Activated naive CD4-positive, alpha-beta T cell treated with anti-CD3 and anti-CD28 coated beads, Interleukin-2, amount 10 ng/mL, durations not matched to agents 7 days and 5 days (primary cell): ENCODE results near the gene TPCN2.
"Not testable (repeated sequence)": the region's sequence is repeated elsewhere in the genome, so short reads cannot be mapped to it uniquely, and the experiment has no call there.

Source experiments
- CTCF ChIA-PET: fragments of 350-600 bp; sonication (Branson Sonifier 250); formaldehyde crosslinking; loops from one replicate; lab custom pipeline; 2021; ENCODE audit warnings: antibody characterized with exemption; lab: Charles Lee
- DNase-seq: peaks from one replicate; pipeline ENCODE4 v3.0.0-alpha.2; 2020
- H3K27ac Mint-ChIP-seq: one replicate; pipeline ENCODE4 v1.8.0; 2021; ENCODE audit warnings: mild to moderate bottlenecking, moderate library complexity, mixed read lengths
- H3K27me3 Mint-ChIP-seq: one replicate; pipeline ENCODE4 v1.8.0; 2021; ENCODE audit warnings: mild to moderate bottlenecking, mixed read lengths
- H3K36me3 Mint-ChIP-seq: one replicate; pipeline ENCODE4 v1.8.0; 2021; ENCODE audit warnings: mixed read lengths
- H3K4me1 Mint-ChIP-seq: one replicate; pipeline ENCODE4 v1.8.0; 2021; ENCODE audit warnings: mixed read lengths
- H3K4me3 Mint-ChIP-seq: one replicate; pipeline ENCODE4 v1.8.0; 2021; ENCODE audit warnings: mild to moderate bottlenecking, moderate library complexity, mixed read lengths
- H3K9me3 Mint-ChIP-seq: one replicate; pipeline ENCODE4 v1.8.0; 2021; ENCODE audit warnings: mixed read lengths

The TPCN2 gene

GRCh38 chr11:69063652-69064260, 15.0 kb downstream of the TPCN2 start:
- H3K4me1 Mint-ChIP-seq = no peaks in the 10 kb centered on the region
- no peak overlapping the region for H3K4me3 Mint-ChIP-seq
- CTCF ChIA-PET = interaction anchor here (0.6 kb wide), 1 partner anchor 418 kb away, joined by 3 read pairs; no protein-coding TSS in a partner anchor
- H3K36me3 Mint-ChIP-seq = peaks cover 2% of the 10 kb centered on the region
- no peak overlapping the region for H3K27ac Mint-ChIP-seq
- DNase-seq = no peak
- no peaks in the 10 kb centered on the region for H3K9me3 Mint-ChIP-seq
- H3K27me3 Mint-ChIP-seq = no peaks in the 10 kb centered on the region

- DNase-seq = no peak
- Mint-ChIP-seq H3K4me3 (no peak overlapping the region), H3K36me3 (peaks cover 2% of the 10 kb centered on the region), H3K9me3 (no peaks in the 10 kb centered on the region), H3K27ac (no peak overlapping the region), H3K27me3 (no peaks in the 10 kb centered on the region), H3K4me1 (no peaks in the 10 kb centered on the region)
- CTCF ChIA-PET = no interaction called here
Observed at GRCh38 chr11:69064394-69064957, 15.7 kb downstream of the TPCN2 start.

- no peaks in the 10 kb centered on the region for H3K9me3 Mint-ChIP-seq
- peaks cover 6% of the 10 kb centered on the region for H3K36me3 Mint-ChIP-seq
- no peak overlapping the region for H3K4me3 Mint-ChIP-seq
- no peak for DNase-seq
- no peaks in the 10 kb centered on the region for H3K27me3 Mint-ChIP-seq
- H3K27ac Mint-ChIP-seq = no peak overlapping the region
- CTCF ChIA-PET = no interaction called here
- no peaks in the 10 kb centered on the region for H3K4me1 Mint-ChIP-seq
Observed at GRCh38 chr11:69065147-69065710, 16.5 kb downstream of the TPCN2 start.

GRCh38 chr11:69066122-69067112, 17.7 kb downstream of the TPCN2 start:
- H3K9me3 Mint-ChIP-seq = no peaks in the 10 kb centered on the region
- no peak for DNase-seq
- H3K4me3 Mint-ChIP-seq = no peak overlapping the region
- peaks cover 10% of the 10 kb centered on the region for H3K36me3 Mint-ChIP-seq
- H3K4me1 Mint-ChIP-seq = no peaks in the 10 kb centered on the region
- H3K27me3 Mint-ChIP-seq = no peaks in the 10 kb centered on the region
- CTCF ChIA-PET = no interaction called here
- H3K27ac Mint-ChIP-seq = no peak overlapping the region

GRCh38 chr11:69067200-69067599, 18.5 kb downstream of the TPCN2 start:
- no peak for DNase-seq
- CTCF ChIA-PET = no interaction called here
- H3K4me1 Mint-ChIP-seq = no peaks in the 10 kb centered on the region
- H3K9me3 Mint-ChIP-seq = no peaks in the 10 kb centered on the region
- H3K27ac Mint-ChIP-seq = no peak overlapping the region
- peaks cover 10% of the 10 kb centered on the region for H3K36me3 Mint-ChIP-seq
- H3K27me3 Mint-ChIP-seq = no peaks in the 10 kb centered on the region
- no peak overlapping the region for H3K4me3 Mint-ChIP-seq

GRCh38 chr11:69071086-69071800, 22.5 kb downstream of the TPCN2 start:
- peaks cover 10% of the 10 kb centered on the region for H3K36me3 Mint-ChIP-seq
- no peak overlapping the region for H3K4me3 Mint-ChIP-seq
- H3K4me1 Mint-ChIP-seq = peaks cover 5% of the 10 kb centered on the region
- no peak for DNase-seq
- CTCF ChIA-PET = no interaction called here
- H3K9me3 Mint-ChIP-seq = no peaks in the 10 kb centered on the region
- H3K27ac Mint-ChIP-seq = no peak overlapping the region
- H3K27me3 Mint-ChIP-seq = no peaks in the 10 kb centered on the region

- no peak overlapping the region for H3K4me3 Mint-ChIP-seq
- peaks cover 5% of the 10 kb centered on the region for H3K4me1 Mint-ChIP-seq
Observed at GRCh38 chr11:69071956-69072355, 23.2 kb downstream of the TPCN2 start.

GRCh38 chr11:69073469-69073868, 24.7 kb downstream of the TPCN2 start:
- CTCF ChIA-PET = interaction anchor here (1.1 kb wide), 1 partner anchor 29 kb away, joined by 3 read pairs; no protein-coding TSS in a partner anchor
- Mint-ChIP-seq H3K9me3 (no peaks in the 10 kb centered on the region), H3K27me3 (no peaks in the 10 kb centered on the region), H3K27ac (no peak overlapping the region), H3K36me3 (peaks cover 12% of the 10 kb centered on the region), H3K4me3 (no peak overlapping the region), H3K4me1 (peaks cover 5% of the 10 kb centered on the region)
- no peak for DNase-seq

More at GRCh38 chr11:69071956-69072355, 23.2 kb downstream of the TPCN2 start:
- Mint-ChIP-seq H3K36me3 (peaks cover 10% of the 10 kb centered on the region), H3K9me3 (no peaks in the 10 kb centered on the region), H3K27me3 (no peaks in the 10 kb centered on the region), H3K27ac (no peak overlapping the region)
- CTCF ChIA-PET = no interaction called here
- DNase-seq = no peak

- DNase-seq = no peak
- no peaks in the 10 kb centered on the region for H3K9me3 Mint-ChIP-seq
- H3K36me3 Mint-ChIP-seq = peaks cover 14% of the 10 kb centered on the region
- no peaks in the 10 kb centered on the region for H3K27me3 Mint-ChIP-seq
- peaks cover 7% of the 10 kb centered on the region for H3K4me1 Mint-ChIP-seq
- no peak overlapping the region for H3K27ac Mint-ChIP-seq
- no peak overlapping the region for H3K4me3 Mint-ChIP-seq
- CTCF ChIA-PET = interaction anchor here (1.1 kb wide), 1 partner anchor 30 kb away, joined by 3 read pairs; no protein-coding TSS in a partner anchor
Observed at GRCh38 chr11:69074375-69075140, 25.8 kb downstream of the TPCN2 start.

- CTCF ChIA-PET = no interaction called here
- H3K4me1 Mint-ChIP-seq = peaks cover 16% of the 10 kb centered on the region
- no peaks in the 10 kb centered on the region for H3K9me3 Mint-ChIP-seq
- H3K27me3 Mint-ChIP-seq = no peaks in the 10 kb centered on the region
- no peak overlapping the region for H3K4me3 Mint-ChIP-seq
- DNase-seq = no peak
- no peak overlapping the region for H3K27ac Mint-ChIP-seq
- peaks cover 10% of the 10 kb centered on the region for H3K36me3 Mint-ChIP-seq
Observed at GRCh38 chr11:69075421-69076128, 26.8 kb downstream of the TPCN2 start.

GRCh38 chr11:69076129-69076791, 27.5 kb downstream of the TPCN2 start:
- no peak overlapping the region for H3K4me3 Mint-ChIP-seq
- no peak overlapping the region for H3K27ac Mint-ChIP-seq
- H3K9me3 Mint-ChIP-seq = no peaks in the 10 kb centered on the region
- DNase-seq = no peak
- peaks cover 21% of the 10 kb centered on the region for H3K4me1 Mint-ChIP-seq
- H3K27me3 Mint-ChIP-seq = no peaks in the 10 kb centered on the region
- H3K36me3 Mint-ChIP-seq = peaks cover 10% of the 10 kb centered on the region
- CTCF ChIA-PET = no interaction called here

- DNase-seq, H3K9me3 Mint-ChIP-seq, CTCF ChIA-PET, H3K4me3 Mint-ChIP-seq, H3K27ac Mint-ChIP-seq, H3K27me3 Mint-ChIP-seq: not testable (repeated sequence)
- Mint-ChIP-seq H3K36me3 (peaks cover 14% of the 10 kb centered on the region), H3K4me1 (peaks cover 27% of the 10 kb centered on the region)
Observed at GRCh38 chr11:69076977-69077376, 28.2 kb downstream of the TPCN2 start.
